ENCODE measurements around the gene DBT. TPM values are rescaled to one million over a fixed set of nuclear protein-coding genes. Genes with fewer than 3 reads are reported as not detected.

The DBT gene
- total and polyA plus RNA-seq, 2 of the 8 experiments (the other 6 are each of a cell fraction or from before 2014, with no cell fraction given): 3.3 to 24.6 TPM

DNA sequence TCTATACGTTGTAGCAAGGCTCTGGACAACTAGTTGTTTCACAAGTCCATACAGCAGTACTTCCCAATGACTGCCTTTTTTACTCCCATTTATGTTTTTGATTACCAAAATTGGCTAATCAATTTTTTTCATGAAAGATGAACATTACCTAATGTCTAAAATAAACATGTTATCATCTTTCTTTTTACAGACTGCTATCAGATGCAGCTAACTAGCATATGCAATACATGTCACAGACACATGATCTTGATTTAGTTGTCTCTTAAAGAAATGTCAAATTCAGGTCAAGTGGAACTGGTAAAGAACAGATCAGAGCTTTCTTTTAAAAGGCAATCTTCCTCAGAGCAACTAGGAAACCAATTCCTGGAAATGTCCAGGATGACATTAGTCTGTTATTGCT, 630 bp upstream of the DBT start:
- H3K36me3 ChIP-seq (ENCODE audit: control insufficient read depth in 2 of 4, insufficient read depth in 4 of 4, low read length in 3 of 4): no peaks in the 10 kb centered on the region; a peak in 1 of 8 replicates
- no peak overlapping the region for H3K27ac ChIP-seq (ENCODE audit: low read depth, low read length)
- DNase-seq (ENCODE audit: low read depth in 1 of 2, low spot score in 2 of 2) (no peak), FAIRE-seq (no peak)
- H2AFZ ChIP-seq (ENCODE audit: low read length): no peak overlapping the region
- no peak for TF ChIP-seq RFX5 (IDR thresholded peaks at IDR 0.05; ENCODE audit: borderline replicate concordance, low read depth, low read length)
- no peak for TF ChIP-seq PHF8 (conservative IDR thresholded peaks at IDR 0.05; ENCODE audit: low read depth, low read length)
- no peak for TF ChIP-seq SIX5 (IDR thresholded peaks at IDR 0.05; ENCODE audit: low read depth, low read length)
- no peak for TF ChIP-seq FOSL1 (IDR thresholded peaks at IDR 0.05; ENCODE audit: insufficient read depth, low read depth, low read length)
- WGBS, 2 experiments (ENCODE audit: extremely low coverage in 1 of 2, insufficient coverage in 1 of 2, insufficient read length in 1 of 2, insufficient replicate concordance in 2 of 2, low coverage in 1 of 2, low lambda C conversion rate in 2 of 2, missing lambda C conversion rate in 1 of 2): 6% methylated on average over 1 of the region's 1 CpG; no CpG with 5 or more reads in 1 of the 2 experiments
- ChIA-PET CTCF (ENCODE audit: partially characterized antibody) (interaction anchor here (0.6 to 0.9 kb wide), 2 partner anchors 16 to 984 kb away, joined by 3 read pairs; no protein-coding TSS in a partner anchor), POLR2A (ENCODE audit: partially characterized antibody) (interaction anchor here (0.6 to 3.7 kb wide), 14 partner anchors 10 to 212 kb away, joined by 3 to 30 read pairs (median 4); partner anchors contain the start of genes CDC14A and RTCA)
- H4K91ac ChIP-seq (replicated peaks; ENCODE audit: insufficient read length, low read length): peak overlapping the region; percentile 23
- H3K4me3 ChIP-seq (ENCODE audit: extremely low read depth in 1 of 4, insufficient read depth in 2 of 4, low read depth in 3 of 4, low read length in 4 of 4): peak overlapping the region in 2 of 4 experiments; percentile 80 to 96; a peak in 3 of 8 replicates
- H4K5ac ChIP-seq (ENCODE audit: insufficient read length, low read depth, low read length): no peak overlapping the region
- H3K23me2 ChIP-seq (ENCODE audit: low read depth, low read length): peaks cover 6% of the 10 kb centered on the region
- H2BK15ac ChIP-seq (ENCODE audit: low read length): no peak overlapping the region
- H2BK5ac ChIP-seq (ENCODE audit: low read depth, low read length): no peak overlapping the region
- H3K4me2 ChIP-seq (ENCODE audit: insufficient read depth in 1 of 2, low read depth in 2 of 2, low read length in 2 of 2): peak overlapping the region; percentile 39 to 88; a peak in 3 of 4 replicates
- peaks cover 0 to 5% (median 0%) of the 10 kb centered on the region in 4 experiments; a peak in 2 of 7 replicates for H3K4me1 ChIP-seq (replicated peaks in 1 of 4; ENCODE audit: control insufficient read depth in 3 of 4, insufficient read depth in 4 of 4, low read length in 3 of 4)
- no peak overlapping the region for H3K18ac ChIP-seq (ENCODE audit: extremely low read depth, low read length)
- no peak overlapping the region for H4K8ac ChIP-seq (ENCODE audit: extremely low read depth, insufficient read depth, low read length)
- no peak overlapping the region for H3K4ac ChIP-seq (replicated peaks; ENCODE audit: insufficient read length, low read depth, low read length)
- H3K56ac ChIP-seq (replicated peaks; ENCODE audit: insufficient read length, low read depth, low read length): no peak overlapping the region
- H4K20me1 ChIP-seq (replicated peaks in 1 of 2; ENCODE audit: control insufficient read depth in 1 of 2, insufficient read depth in 2 of 2, low read length in 2 of 2): peaks cover 0 to 1% of the 10 kb centered on the region in 2 experiments
- 0 out of 2 replicates have a peak, but pooled peaks cover 3% of the 10 kb centered on the region for H3K79me1 ChIP-seq (ENCODE audit: low read depth, low read length)
- H3K9me3 ChIP-seq (ENCODE audit: insufficient read depth in 2 of 2, low read depth in 1 of 2, low read length in 1 of 2): no peaks in the 10 kb centered on the region
- H2AK5ac ChIP-seq (ENCODE audit: low read depth, low read length): no peak overlapping the region
- H3K27me3 ChIP-seq (replicated peaks in 1 of 4; ENCODE audit: control insufficient read depth in 3 of 4, extremely low read depth in 1 of 4, insufficient read depth in 3 of 4, low read length in 3 of 4): no peaks in the 10 kb centered on the region
- H3K14ac ChIP-seq (ENCODE audit: insufficient read length): no peak overlapping the region
- peak overlapping the region in 1 of 4 experiments; percentile 50; a peak in 2 of 7 replicates for H3K9ac ChIP-seq (replicated peaks in 1 of 4; ENCODE audit: extremely low read depth in 1 of 4, low read depth in 3 of 4, low read length in 3 of 4)
- no peak overlapping the region for H2BK20ac ChIP-seq (ENCODE audit: low read length)
- no peak overlapping the region for H2BK12ac ChIP-seq (ENCODE audit: low read depth, low read length)
- H2BK120ac ChIP-seq (replicated peaks; ENCODE audit: low read depth, low read length): no peak overlapping the region
- H3K23ac ChIP-seq (ENCODE audit: insufficient read length): no peak overlapping the region
- H3K79me2 ChIP-seq (ENCODE audit: control insufficient read depth in 1 of 2, insufficient read depth in 2 of 2, low read length in 2 of 2): peaks cover 0 to 33% of the 10 kb centered on the region in 2 experiments; a peak in 3 of 4 replicates

Data from H1 (cell line).